Limb (tissue), 2 donors: ENCODE measurements around the gene CBX8.

Experiments
- DNase-seq, 2 donors: peaks; one replicate each; pipeline ENCODE4 v3.0.0-alpha.2; 2016; ENCODE audit errors: extremely low spot score in 2 of 2

The CBX8 gene

DNA sequence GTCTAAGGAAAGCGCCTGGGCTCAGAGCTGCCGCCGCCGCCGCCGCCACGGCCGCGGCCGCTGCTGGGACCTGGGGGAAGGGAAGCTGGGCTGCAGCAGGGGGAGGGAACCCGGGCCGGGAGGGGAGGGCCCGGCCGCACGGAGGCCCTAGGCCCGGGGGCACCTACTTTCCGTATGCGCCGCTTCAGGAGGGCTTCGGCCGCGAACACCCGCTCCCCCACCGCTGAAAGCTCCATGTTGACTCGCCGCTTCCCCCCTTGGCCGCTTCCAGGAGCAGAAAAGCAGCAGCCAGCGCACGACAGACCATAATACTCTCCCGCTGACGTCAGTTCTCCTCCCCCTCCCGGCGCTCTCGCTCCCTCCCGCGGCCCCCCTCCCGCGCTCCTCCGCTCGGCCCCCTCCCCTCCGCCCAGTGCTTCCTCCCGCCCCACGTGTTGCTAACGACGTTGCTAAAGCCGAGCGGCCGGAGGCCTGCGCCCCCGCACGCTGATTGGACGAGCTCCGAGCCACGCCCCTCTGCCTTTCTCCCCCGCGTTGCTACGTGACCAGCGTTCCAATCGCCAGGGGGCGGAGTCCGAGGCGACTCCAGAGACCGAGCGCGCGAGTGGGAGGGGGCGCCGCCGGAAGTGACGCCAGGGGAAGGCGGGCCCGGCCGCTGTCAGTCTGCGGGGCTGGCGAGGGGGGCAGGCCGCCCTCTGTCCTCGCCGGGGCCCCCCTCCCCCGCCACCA, at the start of gene CBX8:
Gene CBX8, minus strand, starts transcription at position 315 of the 729 bp plus-strand sequence. Its CDS starts 79 bp downstream, at position 236.
- DNase-seq = peak; percentile 99 to 100

DNA sequence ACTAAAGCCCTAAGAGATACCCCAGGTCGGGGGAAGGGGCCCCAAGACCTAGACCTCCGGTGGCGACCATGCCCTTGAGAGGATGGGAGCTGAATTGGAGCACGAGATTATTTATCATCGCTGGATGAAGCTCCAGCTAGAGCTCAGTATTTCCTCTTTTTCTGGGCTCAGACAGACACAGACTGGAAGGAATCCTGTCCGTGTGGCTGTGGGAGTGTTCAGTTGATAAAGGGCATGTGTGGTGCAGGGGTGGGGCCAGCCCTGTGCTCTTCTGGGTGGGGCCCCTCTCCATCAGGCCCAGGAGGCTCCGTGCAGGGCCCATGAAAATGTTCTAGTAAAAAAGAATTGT, 48.7 kb upstream of the CBX8 start:
- DNase-seq = no peak

DNA sequence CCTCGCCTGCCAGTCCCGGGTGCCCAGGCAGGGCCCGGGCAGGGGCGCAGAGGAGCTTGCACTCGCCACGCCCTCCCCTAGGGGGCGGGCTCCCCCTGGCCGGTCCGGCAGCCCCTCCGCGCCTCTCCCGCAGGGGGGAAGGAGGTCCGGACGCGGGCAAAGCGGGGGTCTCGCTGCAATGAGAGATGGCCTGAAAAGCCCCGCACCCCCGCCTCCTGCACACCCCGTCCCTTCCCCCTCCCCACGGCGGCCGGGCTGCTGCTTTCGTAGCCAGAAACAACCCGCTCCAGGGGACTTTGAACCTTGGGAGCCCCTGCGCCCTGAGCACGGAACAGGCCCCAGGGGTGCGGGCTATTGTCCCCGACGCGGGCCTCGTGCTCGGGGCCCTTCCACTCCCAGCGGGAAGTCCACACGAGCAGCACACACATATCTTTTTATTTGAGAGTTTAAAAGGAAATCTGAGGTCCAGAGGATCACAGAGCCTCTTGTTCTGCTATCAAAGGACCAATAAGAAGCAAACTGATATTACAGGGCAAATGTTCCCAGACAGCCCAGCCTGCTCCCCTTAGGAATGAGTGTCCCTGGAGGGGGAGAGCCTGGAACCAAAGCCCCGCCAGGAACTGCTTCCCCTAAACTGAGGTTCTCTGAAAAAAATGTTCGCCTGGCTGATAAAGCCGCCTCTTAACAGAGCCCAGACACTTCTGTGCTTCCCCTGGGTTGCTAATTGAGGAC, 48.2 kb upstream of the CBX8 start:
- DNase-seq = peak in 1 of 2 donors; percentile 81

DNA sequence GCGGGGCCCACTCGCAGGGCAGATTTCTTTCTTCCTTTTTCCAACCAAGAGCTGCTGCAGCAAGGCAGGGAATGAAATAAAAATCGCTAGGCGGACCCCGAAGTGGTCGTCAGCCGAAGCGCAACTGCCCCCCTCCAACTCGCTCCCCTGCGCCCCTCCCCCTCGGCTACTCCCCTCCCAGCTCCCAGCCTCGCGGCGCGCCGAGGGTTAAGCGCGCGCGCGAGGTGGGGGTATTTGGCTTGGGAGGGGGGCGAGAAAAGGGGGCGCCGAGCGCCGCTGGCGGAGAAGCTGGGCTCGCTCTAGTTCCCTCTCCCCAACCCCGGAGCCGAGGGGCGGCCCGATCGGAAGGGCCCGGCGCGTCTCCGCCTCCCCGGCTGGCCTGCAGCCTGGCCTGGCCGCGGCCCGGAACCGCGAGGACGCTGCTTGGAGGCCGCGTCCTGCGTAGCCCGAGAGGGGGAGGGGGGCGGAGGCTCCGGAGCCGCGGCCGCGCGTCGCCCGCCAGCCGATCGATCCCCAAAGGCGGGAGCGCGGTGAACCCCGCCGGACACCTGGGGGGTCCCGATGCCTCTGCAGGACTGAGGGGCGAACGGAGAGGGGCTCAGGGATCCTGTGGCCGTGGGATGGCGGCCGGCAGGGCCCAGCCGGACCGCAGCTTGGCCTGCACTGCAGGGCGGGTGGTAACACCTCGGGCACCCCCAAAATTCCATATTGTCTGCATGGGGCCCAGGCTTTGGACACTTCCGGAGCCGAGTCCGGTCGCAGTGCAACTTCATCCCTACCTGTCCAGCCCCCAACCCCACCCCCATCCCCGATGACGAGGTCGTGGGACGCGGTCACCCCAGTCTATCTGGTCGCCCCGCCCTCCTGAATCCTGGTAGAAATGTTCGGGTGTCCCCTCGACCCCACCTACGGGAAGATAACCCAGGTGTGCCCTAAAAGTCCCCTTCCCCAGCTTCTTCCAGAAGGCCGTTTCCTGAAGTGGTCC, 47.2 kb upstream of the CBX8 start:
- peak in 1 of 2 donors; percentile 81 for DNase-seq

DNA sequence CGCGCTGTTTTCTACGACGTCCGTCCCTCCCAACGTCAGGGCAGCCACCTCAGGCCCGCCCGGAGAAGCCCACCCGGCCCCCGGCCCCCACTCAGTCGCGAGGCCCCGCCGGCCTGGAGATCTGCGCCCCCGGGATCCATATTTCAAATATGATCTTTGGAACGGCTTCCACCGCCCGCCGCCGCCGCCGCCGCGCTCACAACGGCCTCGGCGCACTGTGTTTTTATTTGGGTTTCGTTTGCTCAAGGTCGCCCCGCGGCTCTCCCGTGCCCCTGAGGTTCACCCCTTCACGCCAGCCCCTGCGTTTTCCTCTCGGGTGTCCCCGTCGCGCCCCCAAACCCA, 46.6 kb upstream of the CBX8 start:
- no peak for DNase-seq

DNA sequence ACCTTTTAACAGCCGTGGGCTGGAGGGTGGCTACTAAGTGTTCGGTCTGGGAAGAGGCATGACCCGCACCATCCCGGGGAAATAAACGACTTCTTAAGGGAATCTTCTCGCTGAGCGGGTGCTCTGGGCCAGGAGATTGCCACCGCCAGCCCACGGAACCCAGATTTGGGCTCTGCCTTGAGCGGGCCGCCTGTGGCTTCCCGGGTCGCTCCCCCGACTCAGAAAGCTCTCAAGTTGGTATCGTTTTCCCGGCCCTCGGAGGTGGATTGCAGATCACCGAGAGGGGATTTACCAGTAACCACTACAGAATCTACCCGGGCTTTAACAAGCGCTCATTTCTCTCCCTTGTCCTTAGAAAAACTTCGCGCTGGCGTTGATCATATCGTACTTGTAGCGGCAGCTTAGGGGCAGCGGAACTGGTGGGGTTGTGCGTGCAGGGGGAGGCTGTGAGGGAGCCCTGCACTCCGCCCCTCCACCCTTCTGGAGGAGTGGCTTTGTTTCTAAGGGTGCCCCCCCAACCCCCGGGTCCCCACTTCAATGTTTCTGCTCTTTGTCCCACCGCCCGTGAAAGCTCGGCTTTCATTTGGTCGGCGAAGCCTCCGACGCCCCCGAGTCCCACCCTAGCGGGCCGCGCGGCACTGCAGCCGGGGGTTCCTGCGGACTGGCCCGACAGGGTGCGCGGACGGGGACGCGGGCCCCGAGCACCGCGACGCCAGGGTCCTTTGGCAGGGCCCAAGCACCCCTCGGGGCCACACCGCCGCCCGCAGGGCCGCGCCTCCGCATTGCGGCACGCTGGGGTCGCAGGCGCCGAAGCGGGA, 46.0 kb upstream of the CBX8 start:
- peak in 1 of 2 donors; percentile 67 for DNase-seq

DNA sequence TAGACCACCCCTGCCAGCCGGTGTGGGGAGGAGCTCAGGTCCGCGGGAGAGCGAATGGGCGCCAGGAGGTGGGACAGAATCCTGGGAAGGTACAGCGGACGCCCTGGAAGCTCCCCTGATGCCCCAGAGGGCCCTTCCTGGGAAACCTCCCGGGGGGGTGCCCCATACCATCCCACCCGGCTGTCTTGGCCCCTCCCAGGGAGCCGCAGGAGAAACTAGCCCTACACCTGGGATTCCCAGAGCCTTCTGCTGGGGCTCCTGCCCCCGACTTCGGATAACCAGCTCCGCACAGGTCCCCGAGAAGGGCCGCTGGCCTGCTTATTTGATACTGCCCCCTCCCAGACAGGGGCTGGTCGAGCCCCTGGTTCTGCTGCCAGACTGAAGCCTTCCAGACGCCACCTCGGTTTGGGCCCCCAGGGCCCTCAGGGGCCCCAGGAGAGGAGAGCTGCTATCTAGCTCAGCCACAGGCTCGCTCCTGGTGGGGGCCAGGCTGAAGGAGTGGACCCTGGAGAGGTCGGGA, 45.3 kb upstream of the CBX8 start:
- DNase-seq = peak in 1 of 2 donors; percentile 48

DNA sequence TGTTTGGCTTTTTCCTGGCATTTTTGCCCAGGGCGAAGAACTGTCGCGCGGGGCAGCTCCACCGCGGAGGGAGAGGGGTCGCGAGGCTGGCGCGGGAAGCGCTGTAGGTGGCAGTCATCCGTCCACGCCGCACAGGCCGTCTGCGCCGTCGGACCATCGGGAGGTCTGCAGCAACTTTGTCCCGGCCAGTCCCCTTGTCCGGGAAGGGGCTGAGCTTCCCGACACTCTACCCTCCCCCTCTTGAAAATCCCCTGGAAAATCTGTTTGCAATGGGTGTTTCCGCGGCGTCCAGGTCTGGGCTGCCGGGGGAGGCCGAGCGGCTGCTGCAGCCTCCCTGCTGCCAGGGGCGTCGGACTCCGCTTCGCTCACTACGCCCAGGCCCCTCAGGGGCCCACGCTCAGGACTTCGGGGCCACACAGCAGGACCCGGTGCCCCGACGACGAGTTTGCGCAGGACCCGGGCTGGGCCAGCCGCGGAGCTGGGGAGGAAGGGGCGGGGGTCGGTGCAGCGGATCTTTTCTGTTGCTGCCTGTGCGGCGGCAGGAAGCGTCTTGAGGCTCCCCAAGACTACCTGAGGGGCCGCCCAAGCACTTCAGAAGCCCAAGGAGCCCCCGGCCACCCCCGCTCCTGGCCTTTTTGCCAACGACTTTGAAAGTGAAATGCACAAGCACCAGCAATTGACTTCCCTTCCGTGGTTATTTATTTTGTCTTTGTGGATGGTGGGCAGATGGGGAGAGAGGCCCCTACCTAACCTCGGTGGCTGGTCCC, 44.7 kb upstream of the CBX8 start:
- peak in 1 of 2 donors; percentile 62 for DNase-seq

DNA sequence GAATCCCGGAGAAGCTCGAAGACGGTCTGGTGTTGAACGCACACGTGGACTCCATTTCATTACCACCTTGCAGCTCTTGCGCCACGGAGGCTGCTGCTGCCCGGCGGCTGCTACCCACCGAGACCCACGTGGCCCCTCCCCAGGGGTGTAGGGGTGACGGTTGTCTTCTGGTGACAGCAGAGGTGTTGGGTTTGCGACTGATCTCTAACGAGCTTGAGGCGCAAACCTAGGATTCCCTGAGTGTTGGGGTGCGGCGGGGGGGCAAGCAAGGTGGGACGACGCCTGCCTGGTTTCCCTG, 44.1 kb upstream of the CBX8 start:
- no peak for DNase-seq

DNA sequence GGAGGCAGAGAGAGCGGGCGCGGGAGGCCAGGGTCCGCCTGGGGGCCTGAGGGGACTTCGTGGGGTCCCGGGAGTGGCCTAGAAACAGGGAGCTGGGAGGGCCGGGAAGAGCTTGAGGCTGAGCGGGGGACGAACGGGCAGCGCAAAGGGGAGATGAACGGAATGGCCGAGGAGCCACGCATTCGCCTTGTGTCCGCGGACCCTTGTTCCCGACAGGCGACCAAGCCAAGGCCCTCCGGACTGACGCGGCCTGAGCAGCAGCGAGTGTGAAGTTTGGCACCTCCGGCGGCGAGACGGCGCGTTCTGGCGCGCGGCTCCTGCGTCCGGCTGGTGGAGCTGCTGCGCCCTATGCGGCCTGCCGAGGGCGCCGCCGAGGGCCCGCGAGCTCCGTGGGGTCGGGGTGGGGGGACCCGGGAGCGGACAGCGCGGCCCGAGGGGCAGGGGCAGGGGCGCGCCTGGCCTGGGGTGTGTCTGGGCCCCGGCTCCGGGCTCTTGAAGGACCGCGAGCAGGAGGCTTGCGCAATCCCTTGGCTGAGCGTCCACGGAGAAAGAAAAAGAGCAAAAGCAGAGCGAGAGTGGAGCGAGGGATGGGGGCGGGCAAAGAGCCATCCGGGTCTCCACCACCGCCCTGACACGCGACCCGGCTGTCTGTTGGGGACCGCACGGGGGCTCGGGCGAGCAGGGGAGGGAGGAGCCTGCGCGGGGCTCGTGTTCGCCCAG, 43.6 kb upstream of the CBX8 start:
- peak in 1 of 2 donors; percentile 77 for DNase-seq

DNA sequence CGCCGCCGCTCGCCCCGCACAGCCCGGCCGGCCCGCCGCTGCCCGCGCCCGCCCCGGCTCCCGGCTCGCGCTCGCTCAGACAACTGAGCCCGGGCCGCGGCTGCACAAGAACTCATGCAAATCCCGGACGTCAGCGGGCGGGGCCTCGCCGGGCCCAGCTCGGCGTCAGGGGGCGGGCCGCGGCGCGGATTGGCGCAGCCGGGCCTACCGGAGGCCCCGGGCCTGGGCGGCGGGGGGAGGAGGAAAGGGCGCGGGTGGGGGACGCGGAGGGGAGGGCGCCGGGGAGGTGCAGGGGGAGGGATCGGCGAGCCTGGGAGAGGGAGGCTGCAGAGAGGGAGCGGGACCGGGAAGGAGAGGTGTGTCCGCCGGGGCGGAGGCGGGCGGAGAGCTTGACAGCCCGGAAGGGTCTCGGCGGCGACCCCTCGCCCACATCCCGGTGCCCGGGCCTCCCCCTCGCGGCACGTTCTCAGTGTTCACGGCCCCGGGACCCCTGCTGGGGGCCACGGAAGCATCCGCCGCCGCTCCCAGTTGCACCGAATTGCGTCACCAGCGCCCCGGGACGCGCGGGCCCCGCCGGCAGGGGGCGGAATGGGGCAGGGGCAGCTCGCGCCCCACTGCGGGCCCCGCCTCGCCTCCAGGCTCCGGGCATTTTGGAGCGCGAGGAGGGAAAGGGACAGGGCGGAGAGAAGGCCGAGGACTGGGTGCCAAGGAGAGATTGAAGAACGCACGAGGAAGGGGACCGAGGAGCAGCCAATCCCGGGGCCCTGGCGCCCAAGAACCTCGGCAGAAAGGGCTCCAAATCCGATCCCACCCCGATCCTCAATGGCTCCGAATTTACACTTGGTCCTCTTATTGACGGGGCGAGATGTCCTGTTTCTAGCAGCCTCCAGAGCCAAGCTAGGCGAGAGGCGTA, 42.7 kb upstream of the CBX8 start, which contains the start of gene CBX4:
Gene CBX4, minus strand, starts transcription at position 85 of the 913 bp plus-strand sequence. CDS start 189 bp downstream, outside the sequence.
- DNase-seq = peak; percentile 89 to 96

DNA sequence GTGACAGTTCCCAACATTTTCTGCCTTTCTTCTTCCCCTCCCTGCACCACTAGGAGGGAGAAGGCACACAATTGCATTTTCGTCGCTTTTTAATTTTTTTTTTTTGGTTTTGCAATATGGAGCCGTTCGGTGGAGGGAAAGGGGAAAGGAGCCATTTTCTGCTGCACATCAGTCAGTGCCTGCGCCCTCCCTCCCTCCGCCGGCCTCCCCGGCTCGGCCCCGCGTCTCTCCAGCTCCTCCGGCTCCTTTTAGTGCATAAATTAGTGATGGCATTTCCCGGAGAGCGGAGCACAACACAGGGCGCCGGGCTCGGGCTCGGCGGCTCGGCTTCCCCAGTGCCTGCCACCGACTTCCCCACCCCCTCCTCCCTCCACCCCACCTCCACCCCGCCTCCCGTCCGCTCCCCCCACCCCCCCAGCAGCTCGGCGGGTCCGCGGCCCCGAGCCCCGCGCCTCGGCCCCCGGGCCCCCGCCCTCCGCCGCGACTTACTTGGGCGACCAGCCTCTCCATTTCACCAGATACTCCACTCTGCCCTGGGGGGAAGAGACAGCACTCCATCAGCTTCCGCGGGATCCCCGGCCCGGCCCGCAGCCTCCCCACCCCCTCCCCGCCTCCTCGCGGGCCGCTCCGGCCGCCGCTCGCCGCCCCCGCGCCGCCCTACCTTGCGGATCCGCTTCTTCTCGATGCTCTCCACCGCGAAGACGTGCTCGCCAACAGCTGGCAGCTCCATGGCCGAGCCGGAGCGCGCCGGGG, 41.8 kb upstream of the CBX8 start:
- peak; percentile 56 to 84 for DNase-seq

DNA sequence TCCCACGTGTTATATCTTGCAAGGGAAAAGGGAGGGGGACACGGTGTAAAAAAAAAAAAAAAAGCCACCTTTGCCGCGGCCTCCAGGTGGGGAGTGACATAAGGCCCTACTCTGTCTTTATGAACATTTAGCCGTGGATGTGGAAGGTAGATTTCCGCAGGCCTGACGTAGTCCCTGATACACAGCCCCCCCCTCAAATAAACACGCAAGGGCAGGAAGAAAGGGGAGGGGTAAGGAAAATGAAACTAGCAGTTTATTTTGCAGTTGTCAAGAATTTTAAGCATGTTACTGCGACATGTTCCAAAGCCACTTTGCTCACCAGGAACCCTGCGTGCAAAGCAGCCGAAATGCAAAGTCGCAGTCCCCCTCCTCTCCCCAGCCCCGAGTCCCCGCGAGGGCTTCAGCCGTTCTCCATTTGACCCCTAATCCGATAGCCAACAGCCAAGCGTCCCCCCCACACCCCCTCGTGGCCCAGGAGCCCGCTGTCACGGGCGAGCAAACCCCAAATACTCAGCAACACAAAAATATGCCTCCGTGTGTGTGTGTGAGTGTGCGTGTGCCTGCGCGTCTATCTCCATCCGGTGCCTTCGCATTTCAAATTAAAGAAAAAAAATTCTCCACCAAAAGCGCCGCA, 41.1 kb upstream of the CBX8 start:
- peak in 1 of 2 donors; percentile 66 for DNase-seq

DNA sequence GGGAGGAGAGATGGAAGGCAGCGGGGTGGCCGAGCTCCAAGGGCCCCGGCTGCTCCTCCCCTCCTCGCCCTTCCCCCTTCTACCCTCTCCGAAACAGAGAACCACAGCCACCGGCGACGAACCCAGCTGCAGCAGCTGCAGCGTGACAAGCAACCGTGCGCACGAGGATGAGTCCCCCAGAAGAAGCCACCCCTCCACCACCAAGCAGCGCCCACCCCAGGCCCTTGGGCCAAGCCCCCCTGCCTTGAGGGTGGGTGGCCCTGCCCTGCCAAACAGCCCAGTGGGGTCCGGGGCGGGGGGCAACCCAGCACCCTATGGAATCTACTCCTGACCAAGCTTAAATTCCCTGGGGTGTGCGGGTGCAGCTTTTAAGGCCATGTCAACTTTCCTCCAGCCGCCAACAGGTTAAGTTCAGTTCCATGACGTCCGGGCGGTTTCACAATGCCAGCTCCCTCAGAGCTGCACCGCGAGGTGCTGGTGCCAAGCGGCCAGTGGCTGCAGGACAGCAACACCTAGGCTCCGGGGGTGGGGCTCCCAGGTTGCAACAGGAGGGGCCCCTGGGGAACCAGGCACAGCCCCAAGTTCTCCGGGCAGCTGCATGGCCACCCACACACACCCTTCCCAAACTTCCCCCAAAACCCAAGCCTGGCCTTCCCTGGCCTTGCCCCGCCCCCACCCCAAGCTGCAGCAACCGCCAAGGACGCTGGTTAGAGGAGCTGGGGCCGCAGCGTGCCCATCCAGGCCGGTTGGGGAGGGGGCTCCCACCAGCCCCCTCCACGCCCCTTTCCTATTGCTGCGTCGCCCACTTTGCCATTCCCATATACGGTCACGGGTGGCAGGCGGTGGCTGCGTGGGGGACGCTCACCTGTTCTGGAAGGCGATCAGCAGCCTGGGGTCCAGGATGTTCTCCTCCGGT, 40.4 kb upstream of the CBX8 start:
- peak in 1 of 2 donors; percentile 65 for DNase-seq

DNA sequence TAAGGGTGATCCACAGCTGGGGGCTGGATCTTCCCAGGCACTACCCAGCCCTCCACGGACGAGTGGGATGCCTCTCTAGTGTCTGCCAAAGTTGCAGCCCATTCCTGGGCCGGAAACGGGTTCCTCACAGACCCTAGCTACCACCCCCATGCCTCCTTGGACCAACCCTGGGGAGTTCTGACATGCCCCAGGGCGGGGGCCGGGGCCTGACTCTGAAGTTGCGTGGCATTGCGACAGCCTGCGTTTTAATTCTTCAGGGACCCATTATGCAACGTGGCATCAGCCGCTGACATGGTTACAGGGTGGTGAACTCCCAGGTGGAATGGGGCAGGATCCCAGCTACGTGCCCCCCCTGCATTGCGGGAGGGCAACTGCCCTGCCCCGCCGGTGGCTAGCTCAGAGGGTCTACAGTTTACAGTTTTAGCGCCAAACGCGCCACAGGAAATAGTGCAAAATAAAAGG, 39.7 kb upstream of the CBX8 start:
- DNase-seq = no peak

DNA sequence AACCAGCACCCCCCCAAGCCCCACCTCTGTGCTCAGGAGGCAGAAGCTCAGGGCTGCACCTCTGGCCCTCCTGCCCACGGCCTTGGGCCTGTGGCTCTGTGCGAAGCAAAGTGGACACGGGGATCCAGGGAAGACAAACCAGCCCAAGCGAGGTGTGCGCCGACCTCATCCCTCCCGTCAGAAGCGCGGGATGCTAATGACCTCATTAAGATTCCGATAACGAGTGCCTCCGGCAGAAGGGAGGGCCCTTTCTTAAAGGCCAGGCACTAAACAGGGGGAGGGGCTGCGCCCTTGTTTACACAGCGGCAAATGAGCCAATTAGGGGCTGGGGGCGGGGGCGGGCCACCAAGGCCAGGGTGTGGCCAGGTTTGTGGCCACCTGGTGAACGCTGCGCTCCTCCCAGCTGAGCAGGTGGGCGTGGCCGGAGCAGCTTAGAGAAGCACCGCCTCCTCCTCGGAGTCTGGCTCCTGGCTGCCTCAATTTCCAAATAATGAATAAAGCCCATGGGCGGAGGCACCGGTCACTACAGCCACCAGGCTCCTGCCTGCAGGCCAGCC, 39.2 kb upstream of the CBX8 start:
- DNase-seq = peak in 1 of 2 donors; percentile 48
